Esophagus squamous epithelium (tissue), 4 donors: ENCODE results near the gene VILL.

Experiments
- POLR2A ChIP-seq, 4 donors: fragments of 450-650 bp; IDR thresholded peaks; one replicate each; pipeline ENCODE4 v1.6.1; 2017; ENCODE audit warnings: antibody characterized with exemption in 4 of 4, mild to moderate bottlenecking in 4 of 4, moderate library complexity in 3 of 4
- TF ChIP-seq, protein P1 (sequence below), 6 experiments: fragments of 450-650 bp in 4 of 6; fragments of 200-600 bp in 2 of 6; sonication (generic) in 2 of 6; IDR thresholded peaks; one replicate each; pipeline ENCODE4 v1.5.1; 2016 to 2019; ENCODE audit warnings: antibody characterized with exemption in 6 of 6, mild to moderate bottlenecking in 4 of 6, moderate library complexity in 4 of 6

DNA sequence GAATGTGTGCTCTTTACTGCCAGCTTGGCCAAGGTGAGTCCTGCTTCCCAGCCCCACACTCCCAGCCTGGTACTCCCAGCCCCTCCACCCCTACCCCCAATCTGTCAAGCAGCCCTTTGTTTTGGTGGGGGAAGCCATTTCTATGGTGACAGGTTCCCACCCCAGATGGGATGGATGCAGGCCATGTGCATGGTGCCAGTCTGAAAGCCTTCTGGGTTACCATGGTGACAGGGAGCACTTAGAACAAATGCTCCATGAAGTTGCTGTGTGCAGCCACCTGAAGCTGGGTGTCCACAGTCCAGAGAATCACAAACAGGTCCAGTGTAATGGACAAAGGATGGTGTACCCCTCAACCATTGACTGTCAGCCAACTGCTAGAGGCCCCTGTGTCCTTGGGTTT, 19.1 kb upstream of the VILL start:
- TF ChIP-seq, protein P1, sequence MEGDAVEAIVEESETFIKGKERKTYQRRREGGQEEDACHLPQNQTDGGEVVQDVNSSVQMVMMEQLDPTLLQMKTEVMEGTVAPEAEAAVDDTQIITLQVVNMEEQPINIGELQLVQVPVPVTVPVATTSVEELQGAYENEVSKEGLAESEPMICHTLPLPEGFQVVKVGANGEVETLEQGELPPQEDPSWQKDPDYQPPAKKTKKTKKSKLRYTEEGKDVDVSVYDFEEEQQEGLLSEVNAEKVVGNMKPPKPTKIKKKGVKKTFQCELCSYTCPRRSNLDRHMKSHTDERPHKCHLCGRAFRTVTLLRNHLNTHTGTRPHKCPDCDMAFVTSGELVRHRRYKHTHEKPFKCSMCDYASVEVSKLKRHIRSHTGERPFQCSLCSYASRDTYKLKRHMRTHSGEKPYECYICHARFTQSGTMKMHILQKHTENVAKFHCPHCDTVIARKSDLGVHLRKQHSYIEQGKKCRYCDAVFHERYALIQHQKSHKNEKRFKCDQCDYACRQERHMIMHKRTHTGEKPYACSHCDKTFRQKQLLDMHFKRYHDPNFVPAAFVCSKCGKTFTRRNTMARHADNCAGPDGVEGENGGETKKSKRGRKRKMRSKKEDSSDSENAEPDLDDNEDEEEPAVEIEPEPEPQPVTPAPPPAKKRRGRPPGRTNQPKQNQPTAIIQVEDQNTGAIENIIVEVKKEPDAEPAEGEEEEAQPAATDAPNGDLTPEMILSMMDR (IDR thresholded peaks at IDR 0.05): no peak
- no peak for TF ChIP-seq POLR2A (IDR thresholded peaks at IDR 0.05)
